Activated B cell treated with CpG ODN at 0.5 μM for 24 hours (primary cell): ENCODE results near the gene PDE6H. TPM values are rescaled to one million over a fixed set of nuclear protein-coding genes. Genes with fewer than 3 reads are reported as not detected.

Experiments
- ATAC-seq: fragments of 200-7000 bp; cut with Tn5 transposase; one replicate; pipeline ENCODE4 v1.10.0; 2021; ENCODE audit warnings: low read depth, mild to moderate bottlenecking, moderate library complexity
- CTCF ChIA-PET: fragments of 350-600 bp; sonication (Branson Sonifier 250); formaldehyde crosslinking; loops from one replicate; lab custom pipeline; 2021; ENCODE audit warnings: antibody characterized with exemption; lab: Charles Lee
- POLR2A ChIA-PET: fragments of 350-600 bp; sonication (Branson Sonifier 250); formaldehyde crosslinking; loops from one replicate; lab custom pipeline; 2021; ENCODE audit warnings: antibody characterized with exemption; lab: Charles Lee
- DNase-seq: peaks from one replicate; pipeline ENCODE4 v3.0.0; 2022
- H3K27ac Mint-ChIP-seq: one replicate; pipeline ENCODE4 v1.8.0; 2020; ENCODE audit warnings: mixed read lengths
- H3K27me3 Mint-ChIP-seq: one replicate; pipeline ENCODE4 v1.8.0; 2021; ENCODE audit warnings: mixed read lengths
- H3K36me3 Mint-ChIP-seq: one replicate; pipeline ENCODE4 v1.8.0; 2021; ENCODE audit warnings: low read depth, mixed read lengths
- H3K4me1 Mint-ChIP-seq: one replicate; pipeline ENCODE4 v1.8.0; 2021; ENCODE audit warnings: mixed read lengths
- H3K4me3 Mint-ChIP-seq: one replicate; pipeline ENCODE4 v1.8.0; 2020; ENCODE audit warnings: mild to moderate bottlenecking, mixed read lengths
- H3K9me3 Mint-ChIP-seq: one replicate; pipeline ENCODE4 v1.8.0; 2020; ENCODE audit warnings: mixed read lengths
- CTCF ChIP-seq: fragments of 200-600 bp; IDR thresholded peaks from one replicate; pipeline ENCODE4 v1.8.0; 2022; ENCODE audit warnings: antibody characterized with exemption, mild to moderate bottlenecking
- intact Hi-C: fragments of 100-400 bp; cut with micrococcal nuclease; formaldehyde crosslinking; loops from one replicate; pipeline ENCODE4 v1.15.1; 2024
- total RNA-seq: library from RNA; stranded (reverse); gene quantifications from 2 replicates; pipeline ENCODE4 v1.2.3, GENCODE V29; 2022

The PDE6H gene
- total RNA-seq, 1 donor from 2014 or later: not detected

GRCh38 chr12:14979468-14979867, 6.6 kb downstream of the PDE6H start:
- Mint-ChIP-seq H3K4me1 (peaks cover 41% of the 10 kb centered on the region), H3K4me3 (no peak overlapping the region), H3K9me3 (no peaks in the 10 kb centered on the region), H3K27ac (peak overlapping the region; percentile 16), H3K36me3 (no peaks in the 10 kb centered on the region), H3K27me3 (no peaks in the 10 kb centered on the region)
- no peak for DNase-seq
- CTCF ChIA-PET: interaction anchor here (1.7 kb wide), 1 partner anchor 15 kb away, joined by 3 read pairs; no protein-coding TSS in a partner anchor
- TF ChIP-seq CTCF: no peak
- ATAC-seq: peak; percentile 47
- POLR2A ChIA-PET: interaction anchor here (1.1 to 1.5 kb wide), 2 partner anchors 18 to 20 kb away, joined by 3 to 4 read pairs; partner anchors contain the start of gene ARHGDIB
- intact Hi-C loops: loop anchor here (2.0 kb wide), 1 partner anchor 17 kb away; no protein-coding TSS in a partner anchor

GRCh38 chr12:14981049-14981448, 8.2 kb downstream of the PDE6H start:
- DNase-seq (no peak), ATAC-seq (peak; percentile 21)
- H3K4me1 Mint-ChIP-seq: peaks cover 41% of the 10 kb centered on the region
- H3K9me3 Mint-ChIP-seq: no peaks in the 10 kb centered on the region
- no peak overlapping the region for H3K4me3 Mint-ChIP-seq
- CTCF ChIA-PET: interaction anchor here (1.1 to 1.7 kb wide), 2 partner anchors 13 to 14 kb away, joined by 3 to 5 read pairs; no protein-coding TSS in a partner anchor
- POLR2A ChIA-PET: interaction anchor here (1.5 kb wide), 1 partner anchor 21 kb away, joined by 4 read pairs; no protein-coding TSS in a partner anchor
- no peaks in the 10 kb centered on the region for H3K27me3 Mint-ChIP-seq
- intact Hi-C loops: no loop called here
- no peaks in the 10 kb centered on the region for H3K36me3 Mint-ChIP-seq
- TF ChIP-seq CTCF: no peak
- H3K27ac Mint-ChIP-seq: no peak overlapping the region

DNA sequence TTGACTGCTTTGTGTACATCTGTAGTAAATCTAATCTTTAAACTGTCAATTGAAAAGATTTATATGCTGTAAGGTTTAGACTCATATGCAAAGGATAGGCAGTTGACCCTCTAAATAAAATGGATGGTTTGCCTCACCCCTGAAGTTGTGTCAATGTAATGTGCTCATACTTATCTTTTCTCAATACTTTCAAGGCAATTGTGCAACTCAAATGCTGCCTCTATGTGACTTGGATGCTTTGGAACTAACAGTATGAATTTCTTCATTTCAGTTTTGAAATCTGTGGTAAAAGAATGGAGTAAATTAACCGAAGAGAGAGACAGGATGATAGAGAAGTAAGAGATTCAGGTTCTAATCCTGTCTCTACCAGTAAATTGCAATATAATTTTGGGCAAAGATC, 9.7 kb downstream of the PDE6H start:
- H3K27ac Mint-ChIP-seq: peak overlapping the region; percentile 76
- ATAC-seq (no peak), DNase-seq (no peak)
- ChIA-PET POLR2A (interaction anchor here (0.7 to 1.0 kb wide), 2 partner anchors 23 to 212 kb away, joined by 3 to 4 read pairs; a partner anchor contains a TSS), CTCF (interaction anchor here (3.3 kb wide), 1 partner anchor 13 kb away, joined by 13 read pairs; no protein-coding TSS in a partner anchor)
- H3K4me3 Mint-ChIP-seq: no peak overlapping the region
- H3K27me3 Mint-ChIP-seq: no peaks in the 10 kb centered on the region
- no peaks in the 10 kb centered on the region for H3K36me3 Mint-ChIP-seq
- TF ChIP-seq CTCF: no peak
- intact Hi-C loops: no loop called here
- H3K9me3 Mint-ChIP-seq: no peaks in the 10 kb centered on the region
- peaks cover 47% of the 10 kb centered on the region for H3K4me1 Mint-ChIP-seq

DNA sequence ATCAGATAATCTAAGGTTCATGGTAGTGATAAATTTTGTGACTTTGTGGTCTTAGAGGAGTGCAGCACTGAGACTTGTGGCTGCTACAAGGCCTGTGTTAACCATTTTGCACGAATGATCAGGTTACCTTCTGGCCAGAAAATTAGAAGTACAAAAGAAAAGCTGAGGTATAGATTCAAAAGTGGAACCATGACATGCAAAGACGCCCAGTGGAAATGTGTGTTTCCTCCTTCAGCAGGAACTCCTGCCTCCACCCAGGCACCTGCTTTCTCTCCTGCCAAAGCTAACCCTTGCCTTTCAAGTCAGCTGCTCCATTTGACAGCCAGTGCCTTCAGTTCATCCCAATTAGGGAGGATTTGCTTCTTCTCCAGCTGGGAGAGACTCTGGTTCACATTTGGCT, 10.1 kb downstream of the PDE6H start:
- H3K4me1 Mint-ChIP-seq: peaks cover 50% of the 10 kb centered on the region
- TF ChIP-seq CTCF: no peak
- CTCF ChIA-PET: interaction anchor here (0.9 to 3.3 kb wide), 2 partner anchors 12 to 171 kb away, joined by 3 to 13 read pairs; no protein-coding TSS in a partner anchor
- ATAC-seq (peak; percentile 42), DNase-seq (no peak)
- no peaks in the 10 kb centered on the region for H3K36me3 Mint-ChIP-seq
- intact Hi-C loops: no loop called here
- no peaks in the 10 kb centered on the region for H3K27me3 Mint-ChIP-seq
- H3K4me3 Mint-ChIP-seq: no peak overlapping the region
- POLR2A ChIA-PET: interaction anchor here (0.7 to 1.0 kb wide), 2 partner anchors 27 to 212 kb away, joined by 3 to 4 read pairs; a partner anchor contains a TSS
- peak overlapping the region; percentile 76 for H3K27ac Mint-ChIP-seq
- no peaks in the 10 kb centered on the region for H3K9me3 Mint-ChIP-seq

- Mint-ChIP-seq H3K4me3 (no peak overlapping the region), H3K9me3 (peaks cover 6% of the 10 kb centered on the region), H3K4me1 (peaks cover 57% of the 10 kb centered on the region), H3K27me3 (no peaks in the 10 kb centered on the region), H3K27ac (no peak overlapping the region), H3K36me3 (no peaks in the 10 kb centered on the region)
- DNase-seq (no peak), ATAC-seq (no peak)
- POLR2A ChIA-PET: interaction anchor here (0.6 to 1.5 kb wide), 2 partner anchors 21 to 25 kb away, joined by 3 to 4 read pairs; no protein-coding TSS in a partner anchor
- intact Hi-C loops: no loop called here
- CTCF ChIA-PET: interaction anchor here (3.3 kb wide), 1 partner anchor 11 kb away, joined by 13 read pairs; no protein-coding TSS in a partner anchor
- no peak for TF ChIP-seq CTCF
Observed at GRCh38 chr12:14984036-14984435, 11.2 kb downstream of the PDE6H start.
